Mesothelial cell of epicardium (in vitro differentiated cells): ENCODE measurements around the gene ANKS1B. TPM values are rescaled to one million over a fixed set of nuclear protein-coding genes. Genes with fewer than 3 reads are reported as not detected.

Experiments
- DNase-seq, 2 experiments: peaks; one replicate each; pipeline ENCODE4 v3.0.0; 2021; ENCODE audit warnings: low spot score in 2 of 2; ENCODE audit not compliant: unreplicated experiment in 2 of 2
- H3K27ac Mint-ChIP-seq: 2 replicates; pipeline ENCODE4 v1.8.0; 2021; ENCODE audit warnings: mixed read lengths
- H3K27me3 Mint-ChIP-seq: 2 replicates; pipeline ENCODE4 v1.8.0; 2021; ENCODE audit warnings: low read depth, mixed read lengths
- H3K36me3 Mint-ChIP-seq: 2 replicates; pipeline ENCODE4 v1.8.0; 2021; ENCODE audit warnings: mixed read lengths
- H3K4me1 Mint-ChIP-seq: 2 replicates; pipeline ENCODE4 v1.8.0; 2021; ENCODE audit warnings: mixed read lengths
- H3K4me3 Mint-ChIP-seq: 2 replicates; pipeline ENCODE4 v1.8.0; 2021; ENCODE audit warnings: mild to moderate bottlenecking, moderate library complexity, mixed read lengths
- H3K9me3 Mint-ChIP-seq: 2 replicates; pipeline ENCODE4 v1.8.0; 2021; ENCODE audit warnings: mixed read lengths
- total RNA-seq: library from RNA; stranded (reverse); gene quantifications from 3 replicates; pipeline ENCODE4 v1.2.1, GENCODE V29; 2021
- TF ChIP-seq, protein P1 (sequence below): fragments of 200-600 bp; sonication (generic); IDR thresholded peaks from one replicate; pipeline ENCODE4 v1.5.0; 2021; ENCODE audit warnings: antibody characterized with exemption; ENCODE audit not compliant: unreplicated experiment

The ANKS1B gene
- total RNA-seq, 1 donor from 2014 or later = 8.8 TPM

- Mint-ChIP-seq H3K27me3 (peaks cover 30% of the 10 kb centered on the region), H3K27ac (no peak overlapping the region), H3K9me3 (no peaks in the 10 kb centered on the region), H3K4me1 (no peaks in the 10 kb centered on the region), H3K36me3 (no peaks in the 10 kb centered on the region), H3K4me3 (no peak overlapping the region)
- TF ChIP-seq, protein P1, sequence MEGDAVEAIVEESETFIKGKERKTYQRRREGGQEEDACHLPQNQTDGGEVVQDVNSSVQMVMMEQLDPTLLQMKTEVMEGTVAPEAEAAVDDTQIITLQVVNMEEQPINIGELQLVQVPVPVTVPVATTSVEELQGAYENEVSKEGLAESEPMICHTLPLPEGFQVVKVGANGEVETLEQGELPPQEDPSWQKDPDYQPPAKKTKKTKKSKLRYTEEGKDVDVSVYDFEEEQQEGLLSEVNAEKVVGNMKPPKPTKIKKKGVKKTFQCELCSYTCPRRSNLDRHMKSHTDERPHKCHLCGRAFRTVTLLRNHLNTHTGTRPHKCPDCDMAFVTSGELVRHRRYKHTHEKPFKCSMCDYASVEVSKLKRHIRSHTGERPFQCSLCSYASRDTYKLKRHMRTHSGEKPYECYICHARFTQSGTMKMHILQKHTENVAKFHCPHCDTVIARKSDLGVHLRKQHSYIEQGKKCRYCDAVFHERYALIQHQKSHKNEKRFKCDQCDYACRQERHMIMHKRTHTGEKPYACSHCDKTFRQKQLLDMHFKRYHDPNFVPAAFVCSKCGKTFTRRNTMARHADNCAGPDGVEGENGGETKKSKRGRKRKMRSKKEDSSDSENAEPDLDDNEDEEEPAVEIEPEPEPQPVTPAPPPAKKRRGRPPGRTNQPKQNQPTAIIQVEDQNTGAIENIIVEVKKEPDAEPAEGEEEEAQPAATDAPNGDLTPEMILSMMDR = no peak
- DNase-seq = no peak
Observed at GRCh38 chr12:99099786-99100185, 885.0 kb downstream of the ANKS1B start.

DNA sequence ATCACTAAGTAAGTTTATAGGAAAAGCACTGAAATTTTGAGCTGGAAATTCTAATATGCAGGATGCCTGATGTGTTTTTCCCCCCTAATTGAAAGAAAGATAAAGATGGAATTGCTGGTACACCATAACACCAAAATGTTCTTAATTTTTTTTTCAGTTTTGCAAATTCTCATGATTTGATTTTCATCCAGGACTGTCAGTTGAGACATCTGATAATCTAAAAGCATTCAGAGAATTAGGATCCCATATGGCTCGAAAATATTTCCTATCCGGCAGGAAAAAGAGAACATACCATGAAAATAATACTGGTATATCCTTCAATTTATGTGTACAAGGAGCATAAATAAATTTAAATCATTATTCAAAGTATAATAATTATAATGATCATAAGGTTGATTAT is 887.6 kb downstream of the ANKS1B start:
- no peak for DNase-seq
- Mint-ChIP-seq H3K36me3 (no peaks in the 10 kb centered on the region), H3K27ac (no peak overlapping the region), H3K4me3 (no peak overlapping the region), H3K4me1 (no peaks in the 10 kb centered on the region), H3K9me3 (no peaks in the 10 kb centered on the region), H3K27me3 (peaks cover 40% of the 10 kb centered on the region)
- TF ChIP-seq, protein P1 = no peak

DNA sequence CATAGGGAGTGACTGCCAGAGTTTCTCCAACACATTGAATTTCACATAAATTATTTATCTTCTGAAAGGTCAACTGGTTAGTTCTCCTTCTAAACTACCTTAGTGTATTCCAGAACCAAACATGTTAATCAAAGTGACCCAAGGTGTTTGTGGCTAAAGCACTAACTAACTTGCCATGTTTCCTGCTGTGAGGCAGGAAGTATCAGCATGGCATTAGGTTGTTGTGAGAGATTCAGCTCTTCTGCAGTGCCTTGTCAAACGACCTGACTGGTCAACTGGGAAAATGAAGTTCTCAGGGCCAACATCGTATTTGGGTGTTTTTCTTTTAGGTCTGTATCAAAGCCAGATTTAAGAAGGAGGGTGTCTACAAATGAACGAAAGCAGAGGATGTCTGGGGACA is 891.6 kb downstream of the ANKS1B start:
- H3K4me3 Mint-ChIP-seq = no peak overlapping the region
- H3K9me3 Mint-ChIP-seq = no peaks in the 10 kb centered on the region
- H3K4me1 Mint-ChIP-seq = no peaks in the 10 kb centered on the region
- H3K36me3 Mint-ChIP-seq = no peaks in the 10 kb centered on the region
- no peak overlapping the region for H3K27ac Mint-ChIP-seq
- H3K27me3 Mint-ChIP-seq = peaks cover 30% of the 10 kb centered on the region
- TF ChIP-seq, protein P1 = no peak
- DNase-seq = no peak

DNA sequence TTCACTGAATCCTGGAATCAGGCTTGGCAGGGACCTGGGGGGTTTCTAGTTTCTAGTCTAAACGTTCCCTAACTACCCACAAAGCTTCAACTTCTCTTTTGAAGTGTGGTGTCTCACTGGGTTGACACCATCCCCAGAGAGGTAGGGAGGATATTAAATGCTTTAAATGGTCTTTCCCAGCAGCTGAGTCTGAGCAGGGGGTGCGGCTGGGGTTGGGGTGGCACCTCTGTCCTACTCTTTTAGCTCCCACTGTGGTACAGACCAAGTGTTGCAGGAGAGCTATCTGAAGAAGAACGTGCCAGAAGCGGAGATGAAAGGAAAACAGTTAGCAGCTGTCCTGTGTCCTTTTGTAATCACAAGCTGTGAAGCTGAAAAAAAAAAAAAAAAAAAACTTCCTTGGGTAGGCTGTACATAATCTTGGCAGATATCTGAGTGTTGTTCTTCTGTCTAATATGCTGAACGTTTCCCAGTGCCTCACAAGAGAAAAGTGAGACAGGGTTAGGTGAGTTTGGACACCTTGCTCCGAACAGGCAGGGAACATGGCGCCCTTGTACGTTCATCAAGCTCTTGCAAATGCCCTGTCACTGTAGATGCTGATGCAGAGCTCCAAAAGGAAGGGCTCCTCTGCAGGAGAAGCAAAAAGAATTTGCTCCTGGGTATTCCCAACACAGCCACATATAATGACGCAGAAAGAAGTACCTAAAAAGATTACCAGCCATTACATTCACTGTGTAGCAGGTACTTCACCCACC is 892.5 kb downstream of the ANKS1B start:
- peaks cover 31% of the 10 kb centered on the region for H3K27me3 Mint-ChIP-seq
- H3K4me3 Mint-ChIP-seq = no peak overlapping the region
- peaks cover 4% of the 10 kb centered on the region for H3K4me1 Mint-ChIP-seq
- TF ChIP-seq, protein P1 = no peak
- no peak overlapping the region for H3K27ac Mint-ChIP-seq
- DNase-seq = no peak
- H3K9me3 Mint-ChIP-seq = no peaks in the 10 kb centered on the region
- no peaks in the 10 kb centered on the region for H3K36me3 Mint-ChIP-seq

DNA sequence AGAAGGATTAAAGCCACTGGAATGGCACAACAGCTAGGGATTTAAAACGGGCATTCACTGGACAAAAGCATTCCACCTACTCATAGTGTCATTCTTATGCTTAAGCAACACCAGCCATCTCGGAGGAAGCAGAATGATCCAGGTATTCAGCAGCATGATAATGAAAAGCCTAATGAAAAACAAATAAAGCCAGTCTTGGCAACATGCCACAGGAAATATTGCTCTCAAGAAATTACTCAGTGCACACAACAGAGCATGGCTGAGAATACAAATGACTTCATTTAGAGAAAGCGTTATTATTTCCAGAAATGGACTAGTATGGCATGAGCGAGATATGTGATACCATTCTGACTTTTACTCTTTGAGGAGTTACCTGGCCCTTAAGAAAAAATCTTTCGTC is 897.5 kb downstream of the ANKS1B start:
- H3K36me3 Mint-ChIP-seq = no peaks in the 10 kb centered on the region

More for the DNA sequence above, 897.5 kb downstream of the ANKS1B start:
- H3K4me3 Mint-ChIP-seq = no peak overlapping the region
- DNase-seq = no peak
- no peaks in the 10 kb centered on the region for H3K9me3 Mint-ChIP-seq
- H3K27me3 Mint-ChIP-seq = peaks cover 8% of the 10 kb centered on the region
- H3K4me1 Mint-ChIP-seq = peaks cover 9% of the 10 kb centered on the region
- TF ChIP-seq, protein P1 = no peak
- H3K27ac Mint-ChIP-seq = peak overlapping the region; percentile 10
